A549 (cell line): ENCODE measurements around the gene LYL1. TPM values are rescaled to one million over a fixed set of nuclear protein-coding genes. Genes with fewer than 3 reads are reported as not detected.

Source experiments
- ATAC-seq, 2 experiments: fragments of 200-7000 bp in 1 of 2; fragments of >200 bp in 1 of 2; cut with Nextera tagmentation in 1 of 2; cut with Tn5 transposase in 1 of 2; 3 replicates each; pipeline versions ENCODE4 v1.8.0 to v1.9.1; 2018 to 2020; ENCODE audit warnings: mild to moderate bottlenecking in 1 of 2, moderate library complexity in 1 of 2
- CTCF ChIA-PET: fragments of 300-600 bp; sonication (Branson Sonifier 250); formaldehyde crosslinking; extraction: SDS; loops from one replicate; lab custom pipeline; 2021; ENCODE audit warnings: antibody characterized with exemption, inconsistent platforms; lab: Yijun Ruan, JAX
- POLR2A ChIA-PET: fragments of 350-600 bp; formaldehyde crosslinking; extraction: SDS; loops from one replicate; lab custom pipeline; 2021; ENCODE audit warnings: antibody characterized with exemption, inconsistent platforms; lab: Yijun Ruan, JAX
- DNase-seq, 2 experiments: peaks; one replicate each; pipeline versions ENCODE4 v3.0.0 to v3.0.0-alpha.2; 2011 to 2016; ENCODE audit warnings: low read depth in 1 of 2, low spot score in 1 of 2
- FAIRE-seq: peaks from 2 replicates; lab custom pipeline; 2011; peaks lifted over from hg19 to GRCh38; lab: Jason Lieb, UNC
- H3K27ac ChIP-seq, 2 experiments: fragments of >200 bp; sonication (Bioruptor Twin); formaldehyde crosslinking; 3 replicates each; pipeline ENCODE4 v1.5.1; 2016 to 2017
- H3K4me1 ChIP-seq: fragments of >200 bp; sonication (Bioruptor Twin); formaldehyde crosslinking; 3 replicates; pipeline ENCODE4 v1.6.1; 2016
- H3K4me2 ChIP-seq: fragments of >200 bp; sonication (Bioruptor Twin); formaldehyde crosslinking; 3 replicates; pipeline ENCODE4 v1.6.1; 2016
- H3K4me3 ChIP-seq: fragments of >200 bp; sonication (Bioruptor Twin); formaldehyde crosslinking; 3 replicates; pipeline ENCODE4 v1.5.1; 2016
- H3K9me3 ChIP-seq: fragments of >200 bp; sonication (Bioruptor Twin); formaldehyde crosslinking; 3 replicates; pipeline ENCODE4 v1.6.1; 2016
- CBX2 ChIP-seq: fragments of 200-600 bp; sonication (generic); IDR thresholded peaks from 2 replicates; pipeline ENCODE4 v1.6.1; 2016; ENCODE audit warnings: low read depth, mild to moderate bottlenecking, borderline replicate concordance
- EHF ChIP-seq: fragments of 250-450 bp; sonication (Bioruptor Pico); IDR thresholded peaks from 2 replicates; pipeline ENCODE4 v1.5.0; 2020; ENCODE audit warnings: mild to moderate bottlenecking
- ESRRA ChIP-seq: fragments of 150-350 bp; IDR thresholded peaks from 2 replicates; pipeline ENCODE4 v1.6.1; 2014; ENCODE audit warnings: mild to moderate bottlenecking, low read length, borderline replicate concordance
- FOSL2 ChIP-seq, 2 experiments: fragments of 450-650 bp in 1 of 2; fragments of >200 bp in 1 of 2; sonication (Bioruptor Twin) in 1 of 2; formaldehyde crosslinking; IDR thresholded peaks; 2 replicates each; pipeline versions ENCODE4 v1.5.0 to v1.6.1; 2016 to 2020; ENCODE audit warnings: mild to moderate bottlenecking in 1 of 2, moderate library complexity in 1 of 2
- GATA3 ChIP-seq: IDR thresholded peaks from 2 replicates; pipeline ENCODE4 v1.6.1; 2012; ENCODE audit warnings: borderline replicate concordance
- HOXB5 ChIP-seq: fragments of 250-450 bp; sonication (Bioruptor Pico); IDR thresholded peaks from 2 replicates; pipeline ENCODE4 v1.5.0; 2020; ENCODE audit warnings: mild to moderate bottlenecking, moderate library complexity
- JUN ChIP-seq, 2 experiments: fragments of >200 bp; sonication (Bioruptor Twin); formaldehyde crosslinking; IDR thresholded peaks; 2 replicates in 1 of 2; 3 replicates in 1 of 2; pipeline ENCODE4 v1.6.1; 2016 to 2017
- JUNB ChIP-seq: fragments of >200 bp; sonication (Bioruptor Twin); formaldehyde crosslinking; IDR thresholded peaks from 2 replicates; pipeline ENCODE4 v1.6.1; 2016
- KDM1A ChIP-seq: fragments of 200-600 bp; sonication (generic); IDR thresholded peaks from 2 replicates; pipeline ENCODE4 v1.6.1; 2016; ENCODE audit warnings: low read depth, mild to moderate bottlenecking
- MAZ ChIP-seq: fragments of 150-350 bp; IDR thresholded peaks from 2 replicates; pipeline ENCODE4 v1.6.1; 2014; ENCODE audit warnings: antibody characterized with exemption, low read depth, low read length, borderline replicate concordance
- MYC ChIP-seq: IDR thresholded peaks from 2 replicates; pipeline ENCODE4 v1.6.1; 2012; ENCODE audit warnings: mild to moderate bottlenecking, inconsistent platforms, low read length, improper control_type of control experiment, borderline replicate concordance
- NR3C1 ChIP-seq: fragments of >200 bp; sonication (Bioruptor Twin); formaldehyde crosslinking; IDR thresholded peaks from 3 replicates; pipeline ENCODE4 v1.6.1; 2017
- POLR2A ChIP-seq: IDR thresholded peaks from 2 replicates; pipeline ENCODE4 v1.6.1; 2012; ENCODE audit warnings: mild to moderate bottlenecking, low read length
- SMC3 ChIP-seq: fragments of >200 bp; sonication (Bioruptor Twin); formaldehyde crosslinking; IDR thresholded peaks from 3 replicates; pipeline ENCODE4 v1.6.1; 2018; ENCODE audit warnings: inconsistent platforms
- TFCP2L1 ChIP-seq: fragments of 250-450 bp; sonication (Bioruptor Pico); IDR thresholded peaks from 2 replicates; pipeline ENCODE4 v1.5.0; 2021; ENCODE audit warnings: mild to moderate bottlenecking
- TP53 ChIP-seq: fragments of 250-450 bp; sonication (Bioruptor Pico); IDR thresholded peaks from 2 replicates; pipeline ENCODE4 v1.5.0; 2021; ENCODE audit warnings: mild to moderate bottlenecking, moderate library complexity
- USF2 ChIP-seq: fragments of 450-650 bp; IDR thresholded peaks from 2 replicates; pipeline ENCODE4 v1.6.1; 2014; ENCODE audit warnings: antibody characterized with exemption
- ZC3H11A ChIP-seq: fragments of 450-650 bp; IDR thresholded peaks from 2 replicates; pipeline ENCODE4 v1.6.1; 2014; ENCODE audit warnings: antibody characterized with exemption, mild to moderate bottlenecking
- ZSCAN20 ChIP-seq: fragments of 250-450 bp; sonication (Bioruptor Pico); IDR thresholded peaks from 2 replicates; pipeline ENCODE4 v1.8.0; 2022; ENCODE audit warnings: mild to moderate bottlenecking, moderate library complexity
- WGBS: methylation state at CpG from one replicate; pipeline ENCODE4 v1.1.6; 2017; ENCODE audit errors: missing lambda C conversion rate; 5-methylcytosine and 5-hydroxymethylcytosine counted together
- polyA plus RNA-seq, 4 experiments: library from polyadenylated mRNA; depleted of rRNA in 3 of 4; stranded (reverse); fragments of >200 nt; fragmentation: RNase III in 1 of 4; extraction: RNeasy Plus Mini Kit Qiagen cat#74134 plus additional on column Dnase treatment in 1 of 4; gene quantifications; 2 replicates in 3 of 4; 3 replicates in 1 of 4; pipeline ENCODE4 v1.2.3, GENCODE V29; 2011 to 2017
- TF ChIP-seq, protein P1 (sequence below): fragments of >200 bp; sonication (Bioruptor Twin); formaldehyde crosslinking; IDR thresholded peaks from 2 replicates; pipeline ENCODE4 v1.6.1; 2016
- TF ChIP-seq, protein P2 (sequence below): fragments of 200-600 bp; sonication (generic); IDR thresholded peaks from 2 replicates; pipeline ENCODE4 v1.6.1; 2016; ENCODE audit warnings: antibody characterized with exemption, mild to moderate bottlenecking, moderate library complexity
- TF ChIP-seq, protein P3 (sequence below): fragments of >200 bp; sonication (Bioruptor Twin); formaldehyde crosslinking; IDR thresholded peaks from 3 replicates; pipeline ENCODE4 v1.6.1; 2016
- TF ChIP-seq, protein P4 (sequence below): IDR thresholded peaks from 2 replicates; pipeline ENCODE4 v1.6.1; 2012
- TF ChIP-seq, protein P5 (sequence below): fragments of >200 bp; sonication (Bioruptor Twin); formaldehyde crosslinking; IDR thresholded peaks from 3 replicates; pipeline ENCODE4 v1.5.1; 2016

Gene LYL1
- polyA plus RNA-seq, 2 of the 4 experiments (the other 2 are of a cell fraction): 0.26 to 0.39 TPM

DNA sequence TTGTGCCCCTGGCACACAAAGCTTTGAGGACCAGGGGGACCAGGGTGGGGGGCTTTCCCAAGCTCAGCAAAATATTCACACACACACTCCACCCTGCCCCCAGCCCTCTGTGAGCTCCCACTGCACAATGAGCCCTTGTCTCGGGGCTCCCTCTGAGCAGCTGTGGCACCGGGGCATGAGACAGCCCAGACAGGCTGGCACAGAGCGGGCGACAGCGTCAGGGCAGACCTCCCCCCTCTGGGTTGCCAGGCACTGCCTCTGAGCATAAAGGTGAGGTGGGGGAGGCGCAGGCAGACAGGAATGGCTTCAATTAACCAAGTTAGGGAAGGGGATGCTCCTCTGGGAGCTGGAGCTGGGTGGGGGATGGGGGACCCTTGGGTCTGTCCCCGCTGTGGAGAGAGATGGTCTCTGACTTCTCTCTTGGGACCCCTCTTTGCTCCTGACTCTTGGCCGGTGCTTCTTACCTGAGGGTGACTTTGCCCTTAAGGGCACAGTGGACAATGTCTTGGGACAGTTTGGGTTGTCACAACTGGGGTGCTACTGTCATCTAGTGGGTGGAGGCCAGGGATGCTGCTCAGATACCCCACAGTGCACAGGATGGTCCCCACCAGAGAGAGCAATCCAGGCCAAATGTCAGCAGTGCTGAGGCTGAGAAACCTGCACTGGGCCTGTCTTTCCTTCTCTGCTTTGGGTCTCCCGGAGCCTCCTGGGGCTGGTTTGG is 30.3 kb downstream of the LYL1 start:
- Histone ChIP-seq H3K9me3 (no peaks in the 10 kb centered on the region), H3K4me3 (no peak overlapping the region), H3K27ac (no peak overlapping the region), H3K4me2 (no peak overlapping the region), H3K4me1 (no peaks in the 10 kb centered on the region)
- ATAC-seq (no peak), FAIRE-seq (no peak), DNase-seq (no peak)
- TF ChIP-seq MYC (no peak), FOSL2 (IDR thresholded peaks at IDR 0.05) (no peak), FOSL2 (CRISPR knock-in tag; IDR thresholded peaks at IDR 0.05) (no peak), JUNB (no peak), EHF (CRISPR knock-in tag) (no peak), TP53 (CRISPR knock-in tag) (no peak), ZC3H11A (no peak), ESRRA (no peak), USF2 (no peak), POLR2A (no peak)
- TF ChIP-seq, protein P1, sequence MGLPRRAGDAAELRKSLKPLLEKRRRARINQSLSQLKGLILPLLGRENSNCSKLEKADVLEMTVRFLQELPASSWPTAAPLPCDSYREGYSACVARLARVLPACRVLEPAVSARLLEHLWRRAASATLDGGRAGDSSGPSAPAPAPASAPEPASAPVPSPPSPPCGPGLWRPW: no peak
- TF ChIP-seq, protein P2, sequence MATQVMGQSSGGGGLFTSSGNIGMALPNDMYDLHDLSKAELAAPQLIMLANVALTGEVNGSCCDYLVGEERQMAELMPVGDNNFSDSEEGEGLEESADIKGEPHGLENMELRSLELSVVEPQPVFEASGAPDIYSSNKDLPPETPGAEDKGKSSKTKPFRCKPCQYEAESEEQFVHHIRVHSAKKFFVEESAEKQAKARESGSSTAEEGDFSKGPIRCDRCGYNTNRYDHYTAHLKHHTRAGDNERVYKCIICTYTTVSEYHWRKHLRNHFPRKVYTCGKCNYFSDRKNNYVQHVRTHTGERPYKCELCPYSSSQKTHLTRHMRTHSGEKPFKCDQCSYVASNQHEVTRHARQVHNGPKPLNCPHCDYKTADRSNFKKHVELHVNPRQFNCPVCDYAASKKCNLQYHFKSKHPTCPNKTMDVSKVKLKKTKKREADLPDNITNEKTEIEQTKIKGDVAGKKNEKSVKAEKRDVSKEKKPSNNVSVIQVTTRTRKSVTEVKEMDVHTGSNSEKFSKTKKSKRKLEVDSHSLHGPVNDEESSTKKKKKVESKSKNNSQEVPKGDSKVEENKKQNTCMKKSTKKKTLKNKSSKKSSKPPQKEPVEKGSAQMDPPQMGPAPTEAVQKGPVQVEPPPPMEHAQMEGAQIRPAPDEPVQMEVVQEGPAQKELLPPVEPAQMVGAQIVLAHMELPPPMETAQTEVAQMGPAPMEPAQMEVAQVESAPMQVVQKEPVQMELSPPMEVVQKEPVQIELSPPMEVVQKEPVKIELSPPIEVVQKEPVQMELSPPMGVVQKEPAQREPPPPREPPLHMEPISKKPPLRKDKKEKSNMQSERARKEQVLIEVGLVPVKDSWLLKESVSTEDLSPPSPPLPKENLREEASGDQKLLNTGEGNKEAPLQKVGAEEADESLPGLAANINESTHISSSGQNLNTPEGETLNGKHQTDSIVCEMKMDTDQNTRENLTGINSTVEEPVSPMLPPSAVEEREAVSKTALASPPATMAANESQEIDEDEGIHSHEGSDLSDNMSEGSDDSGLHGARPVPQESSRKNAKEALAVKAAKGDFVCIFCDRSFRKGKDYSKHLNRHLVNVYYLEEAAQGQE: no peak
- 84% methylated on average over 3 of the region's 9 CpGs for WGBS
- ChIA-PET POLR2A (no interaction called here), CTCF (interaction anchor here (2.2 to 6.4 kb wide), 4 partner anchors 11 to 107 kb away, joined by 5 to 40 read pairs (median 22); no protein-coding TSS in a partner anchor)

- CTCF ChIA-PET: interaction anchor here (1.6 to 6.4 kb wide), 5 partner anchors 10 to 93 kb away, joined by 7 to 40 read pairs (median 17); no protein-coding TSS in a partner anchor
- no peak for FAIRE-seq
These were observed 31.0 kb downstream of the LYL1 start for GRCh38 chr19:13071444-13072187.

More at GRCh38 chr19:13071444-13072187, 31.0 kb downstream of the LYL1 start:
- H3K4me3 ChIP-seq: no peak overlapping the region
- no peak overlapping the region for H3K27ac ChIP-seq
- no peak overlapping the region for H3K4me2 ChIP-seq
- POLR2A ChIA-PET: no interaction called here
- H3K4me1 ChIP-seq: no peaks in the 10 kb centered on the region
- TF ChIP-seq, protein P3, sequence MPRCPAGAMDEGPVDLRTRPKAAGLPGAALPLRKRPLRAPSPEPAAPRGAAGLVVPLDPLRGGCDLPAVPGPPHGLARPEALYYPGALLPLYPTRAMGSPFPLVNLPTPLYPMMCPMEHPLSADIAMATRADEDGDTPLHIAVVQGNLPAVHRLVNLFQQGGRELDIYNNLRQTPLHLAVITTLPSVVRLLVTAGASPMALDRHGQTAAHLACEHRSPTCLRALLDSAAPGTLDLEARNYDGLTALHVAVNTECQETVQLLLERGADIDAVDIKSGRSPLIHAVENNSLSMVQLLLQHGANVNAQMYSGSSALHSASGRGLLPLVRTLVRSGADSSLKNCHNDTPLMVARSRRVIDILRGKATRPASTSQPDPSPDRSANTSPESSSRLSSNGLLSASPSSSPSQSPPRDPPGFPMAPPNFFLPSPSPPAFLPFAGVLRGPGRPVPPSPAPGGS: no peak
- no peak for TF ChIP-seq MAZ
- no peak for TF ChIP-seq JUNB
- no peak for TF ChIP-seq SMC3
- TF ChIP-seq KDM1A: no peak
- TF ChIP-seq, protein P4, sequence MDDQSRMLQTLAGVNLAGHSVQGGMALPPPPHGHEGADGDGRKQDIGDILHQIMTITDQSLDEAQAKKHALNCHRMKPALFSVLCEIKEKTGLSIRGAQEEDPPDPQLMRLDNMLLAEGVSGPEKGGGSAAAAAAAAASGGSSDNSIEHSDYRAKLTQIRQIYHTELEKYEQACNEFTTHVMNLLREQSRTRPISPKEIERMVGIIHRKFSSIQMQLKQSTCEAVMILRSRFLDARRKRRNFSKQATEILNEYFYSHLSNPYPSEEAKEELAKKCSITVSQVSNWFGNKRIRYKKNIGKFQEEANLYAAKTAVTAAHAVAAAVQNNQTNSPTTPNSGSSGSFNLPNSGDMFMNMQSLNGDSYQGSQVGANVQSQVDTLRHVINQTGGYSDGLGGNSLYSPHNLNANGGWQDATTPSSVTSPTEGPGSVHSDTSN: no peak
- TF ChIP-seq, protein P5, sequence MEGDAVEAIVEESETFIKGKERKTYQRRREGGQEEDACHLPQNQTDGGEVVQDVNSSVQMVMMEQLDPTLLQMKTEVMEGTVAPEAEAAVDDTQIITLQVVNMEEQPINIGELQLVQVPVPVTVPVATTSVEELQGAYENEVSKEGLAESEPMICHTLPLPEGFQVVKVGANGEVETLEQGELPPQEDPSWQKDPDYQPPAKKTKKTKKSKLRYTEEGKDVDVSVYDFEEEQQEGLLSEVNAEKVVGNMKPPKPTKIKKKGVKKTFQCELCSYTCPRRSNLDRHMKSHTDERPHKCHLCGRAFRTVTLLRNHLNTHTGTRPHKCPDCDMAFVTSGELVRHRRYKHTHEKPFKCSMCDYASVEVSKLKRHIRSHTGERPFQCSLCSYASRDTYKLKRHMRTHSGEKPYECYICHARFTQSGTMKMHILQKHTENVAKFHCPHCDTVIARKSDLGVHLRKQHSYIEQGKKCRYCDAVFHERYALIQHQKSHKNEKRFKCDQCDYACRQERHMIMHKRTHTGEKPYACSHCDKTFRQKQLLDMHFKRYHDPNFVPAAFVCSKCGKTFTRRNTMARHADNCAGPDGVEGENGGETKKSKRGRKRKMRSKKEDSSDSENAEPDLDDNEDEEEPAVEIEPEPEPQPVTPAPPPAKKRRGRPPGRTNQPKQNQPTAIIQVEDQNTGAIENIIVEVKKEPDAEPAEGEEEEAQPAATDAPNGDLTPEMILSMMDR: no peak
- TF ChIP-seq JUN (IDR thresholded peaks at IDR 0.05): no peak
- TF ChIP-seq GATA3: no peak
- TF ChIP-seq ZSCAN20 (CRISPR knock-in tag): no peak
- TF ChIP-seq USF2: no peak
- TF ChIP-seq NR3C1: no peak
- TF ChIP-seq CBX2: no peak
- TF ChIP-seq TFCP2L1 (CRISPR knock-in tag): no peak
- TF ChIP-seq ESRRA: no peak
- no peak for TF ChIP-seq HOXB5 (CRISPR knock-in tag)
- H3K9me3 ChIP-seq: no peaks in the 10 kb centered on the region
- no peak for ATAC-seq
- WGBS: 60% methylated on average over 7 of the region's 9 CpGs
- no peak for DNase-seq
